ENCODE measurements around the gene CAMP.
A peak's percentile ranks its signal among the peaks of the same experiment; 100 is the strongest.
"Not testable (repeated sequence)": the region's sequence is repeated elsewhere in the genome, so short reads cannot be mapped to it uniquely, and the experiment has no call there.

Gene CAMP

GRCh38 chr3:48222616-48223513 is at the start of gene CAMP:
Gene CAMP, plus strand, starts transcription at chr3:48223495. Its CDS starts 17 bp downstream, at chr3:48223512.
- no peak for DNase-seq

- DNase-seq: no peak
These were observed 45.2 kb upstream of the CAMP start for GRCh38 chr3:48178072-48178471.

GRCh38 chr3:48180021-48180420 is 43.3 kb upstream of the CAMP start:
- no peak for DNase-seq

GRCh38 chr3:48180531-48181253 is 42.6 kb upstream of the CAMP start:
- DNase-seq: no peak

GRCh38 chr3:48184299-48184698 is 39.0 kb upstream of the CAMP start:
- no peak for DNase-seq

- DNase-seq: no peak
These were observed 38.2 kb upstream of the CAMP start for GRCh38 chr3:48185129-48185528.

- DNase-seq: no peak
These were observed 36.5 kb upstream of the CAMP start for GRCh38 chr3:48186631-48187300.

GRCh38 chr3:48187301-48187578 is 36.1 kb upstream of the CAMP start:
- DNase-seq: no peak

- DNase-seq: no peak
These were observed 35.6 kb upstream of the CAMP start for GRCh38 chr3:48187579-48188265.

GRCh38 chr3:48188266-48189201 is 34.8 kb upstream of the CAMP start, which contains the start of gene CDC25A:
Gene CDC25A, minus strand, starts transcription at chr3:48188417. Its CDS starts 470 bp downstream, at chr3:48187947.
- peak; percentile 96 for DNase-seq

GRCh38 chr3:48189321-48189720 is 34.0 kb upstream of the CAMP start:
- DNase-seq: no peak

- DNase-seq: no peak
These were observed 32.4 kb upstream of the CAMP start for GRCh38 chr3:48190911-48191310.

- DNase-seq: peak; percentile 9
These were observed 28.7 kb upstream of the CAMP start for GRCh38 chr3:48194446-48195071.

GRCh38 chr3:48196611-48197010 is 26.7 kb upstream of the CAMP start:
- no peak for DNase-seq

GRCh38 chr3:48199117-48199516 is 24.2 kb upstream of the CAMP start:
- no peak for DNase-seq

- DNase-seq: no peak
These were observed 20.7 kb upstream of the CAMP start for GRCh38 chr3:48202632-48203031.

GRCh38 chr3:48208076-48208475 is 15.2 kb upstream of the CAMP start:
- no peak for DNase-seq

- no peak for DNase-seq
These were observed 13.8 kb upstream of the CAMP start for GRCh38 chr3:48209445-48209844.

GRCh38 chr3:48210534-48210933 is 12.8 kb upstream of the CAMP start:
- not testable (repeated sequence) for DNase-seq

- DNase-seq: not testable (repeated sequence)
These were observed 11.5 kb upstream of the CAMP start for GRCh38 chr3:48211776-48212175.

GRCh38 chr3:48214225-48214624 is 9.1 kb upstream of the CAMP start:
- DNase-seq: no peak
